ENCODE data around the gene KRT32.

KRT32 gene

GRCh38 chr17:41421116-41421515, 46.1 kb downstream of the KRT32 start:
- H3K4me1 ChIP-seq (ENCODE audit: control insufficient read depth in 2 of 2, insufficient read depth in 1 of 2, low read depth in 1 of 2, low read length in 2 of 2), result no peaks in the 10 kb centered on the region
- H3K36me3 ChIP-seq (replicated peaks in 1 of 2; ENCODE audit: control insufficient read depth in 2 of 2, insufficient read depth in 2 of 2, low read length in 2 of 2), result no peaks in the 10 kb centered on the region
- H3K79me1 ChIP-seq (ENCODE audit: low read depth, low read length), result no peaks in the 10 kb centered on the region
- DNase-seq (ENCODE audit: low spot score), result no peak
- H3K4ac ChIP-seq (ENCODE audit: low read length), result no peak overlapping the region
- H2AK5ac ChIP-seq (ENCODE audit: low read depth, low read length), result no peak overlapping the region
- H2BK120ac ChIP-seq (ENCODE audit: low read depth, low read length), result no peak overlapping the region
- no peak overlapping the region for H3K4me3 ChIP-seq (ENCODE audit: low read length in 2 of 2)
- H3K23ac ChIP-seq (ENCODE audit: low read depth, low read length, poor library complexity), result no peak overlapping the region
- H3K27me3 ChIP-seq (ENCODE audit: control insufficient read depth in 3 of 3, insufficient read depth in 3 of 3, low read depth in 1 of 3, low read length in 3 of 3), result peaks cover 0 to 5% (median 0%) of the 10 kb centered on the region in 3 experiments
- H2BK12ac ChIP-seq (ENCODE audit: low read length), result no peak overlapping the region
- no peak overlapping the region for H3K14ac ChIP-seq (ENCODE audit: low read length)
- H3K27ac ChIP-seq (replicated peaks; ENCODE audit: low read length), result no peak overlapping the region
- no peaks in the 10 kb centered on the region for H3K9me3 ChIP-seq (replicated peaks in 1 of 2; ENCODE audit: control insufficient read depth in 2 of 2, insufficient read depth in 1 of 2, low read depth in 1 of 2, low read length in 2 of 2)
- no peak overlapping the region for H3K9ac ChIP-seq (ENCODE audit: low read depth, low read length, poor library complexity)
- WGBS, 2 donors (ENCODE audit: extremely low coverage in 2 of 2, insufficient read length in 2 of 2, insufficient replicate concordance in 1 of 2), result no CpG with 5 or more reads among the region's 9 CpGs
- H4K8ac ChIP-seq (ENCODE audit: low read depth, low read length), result no peak overlapping the region
- H3K18ac ChIP-seq (ENCODE audit: low read length), result no peak overlapping the region
- H3K4me2 ChIP-seq (ENCODE audit: insufficient read depth, low read length, poor library complexity, severe bottlenecking), result no peak overlapping the region
- H2BK5ac ChIP-seq (ENCODE audit: low read length), result no peak overlapping the region
- H2BK15ac ChIP-seq (ENCODE audit: low read length), result no peak overlapping the region
- no peak overlapping the region for H4K91ac ChIP-seq (ENCODE audit: low read depth, low read length, poor library complexity)
- H2AFZ ChIP-seq (ENCODE audit: low read length), result no peak overlapping the region

- Histone ChIP-seq H3K9me3 (replicated peaks in 1 of 2; ENCODE audit: control insufficient read depth in 2 of 2, insufficient read depth in 1 of 2, low read depth in 1 of 2, low read length in 2 of 2) (no peaks in the 10 kb centered on the region), H2BK5ac (ENCODE audit: low read length) (no peak overlapping the region), H3K14ac (ENCODE audit: low read length) (no peak overlapping the region), H2BK15ac (ENCODE audit: low read length) (no peak overlapping the region), H3K4me2 (ENCODE audit: insufficient read depth, low read length, poor library complexity, severe bottlenecking) (no peak overlapping the region), H3K4ac (ENCODE audit: low read length) (no peak overlapping the region), H3K36me3 (replicated peaks in 1 of 2; ENCODE audit: control insufficient read depth in 2 of 2, insufficient read depth in 2 of 2, low read length in 2 of 2) (no peaks in the 10 kb centered on the region), H2BK12ac (ENCODE audit: low read length) (no peak overlapping the region), H3K23ac (ENCODE audit: low read depth, low read length, poor library complexity) (no peak overlapping the region), H3K18ac (ENCODE audit: low read length) (no peak overlapping the region), H3K4me3 (ENCODE audit: low read length in 2 of 2) (no peak overlapping the region), H2BK120ac (ENCODE audit: low read depth, low read length) (no peak overlapping the region), H3K79me1 (ENCODE audit: low read depth, low read length) (no peaks in the 10 kb centered on the region), H4K8ac (ENCODE audit: low read depth, low read length) (no peak overlapping the region), H2AFZ (ENCODE audit: low read length) (no peak overlapping the region), H3K27me3 (ENCODE audit: control insufficient read depth in 3 of 3, insufficient read depth in 3 of 3, low read depth in 1 of 3, low read length in 3 of 3) (peaks cover 0 to 5% (median 0%) of the 10 kb centered on the region in 3 experiments), H2AK5ac (ENCODE audit: low read depth, low read length) (no peak overlapping the region), H3K4me1 (ENCODE audit: control insufficient read depth in 2 of 2, insufficient read depth in 1 of 2, low read depth in 1 of 2, low read length in 2 of 2) (no peaks in the 10 kb centered on the region), H4K91ac (ENCODE audit: low read depth, low read length, poor library complexity) (no peak overlapping the region), H3K9ac (ENCODE audit: low read depth, low read length, poor library complexity) (no peak overlapping the region), H3K27ac (replicated peaks; ENCODE audit: low read length) (no peak overlapping the region)
- WGBS, 2 donors (ENCODE audit: extremely low coverage in 2 of 2, insufficient read length in 2 of 2, insufficient replicate concordance in 1 of 2), result no CpG with 5 or more reads among the region's 4 CpGs
- no peak for DNase-seq (ENCODE audit: low spot score)
Measured at GRCh38 chr17:41420134-41420533, 47.1 kb downstream of the KRT32 start.

- no peak overlapping the region for H2BK12ac ChIP-seq (ENCODE audit: low read length)
- H3K23ac ChIP-seq (ENCODE audit: low read depth, low read length, poor library complexity), result no peak overlapping the region
- H3K4me2 ChIP-seq (ENCODE audit: insufficient read depth, low read length, poor library complexity, severe bottlenecking), result no peak overlapping the region
- no peak overlapping the region for H3K9ac ChIP-seq (ENCODE audit: low read depth, low read length, poor library complexity)
- DNase-seq (ENCODE audit: low spot score), result no peak
- H3K79me1 ChIP-seq (ENCODE audit: low read depth, low read length), result no peaks in the 10 kb centered on the region
- H3K27me3 ChIP-seq (ENCODE audit: control insufficient read depth in 3 of 3, insufficient read depth in 3 of 3, low read depth in 1 of 3, low read length in 3 of 3), result peaks cover 0 to 5% (median 0%) of the 10 kb centered on the region in 3 experiments
- H2AK5ac ChIP-seq (ENCODE audit: low read depth, low read length), result no peak overlapping the region
- H3K14ac ChIP-seq (ENCODE audit: low read length), result no peak overlapping the region
- no peak overlapping the region for H3K18ac ChIP-seq (ENCODE audit: low read length)
- no peak overlapping the region for H2BK5ac ChIP-seq (ENCODE audit: low read length)
- H4K91ac ChIP-seq (ENCODE audit: low read depth, low read length, poor library complexity), result no peak overlapping the region
- H2AFZ ChIP-seq (ENCODE audit: low read length), result no peak overlapping the region
- H4K8ac ChIP-seq (ENCODE audit: low read depth, low read length), result no peak overlapping the region
- H2BK120ac ChIP-seq (ENCODE audit: low read depth, low read length), result no peak overlapping the region
- no peak overlapping the region for H2BK15ac ChIP-seq (ENCODE audit: low read length)
- no peaks in the 10 kb centered on the region for H3K9me3 ChIP-seq (replicated peaks in 1 of 2; ENCODE audit: control insufficient read depth in 2 of 2, insufficient read depth in 1 of 2, low read depth in 1 of 2, low read length in 2 of 2)
- H3K4me1 ChIP-seq (ENCODE audit: control insufficient read depth in 2 of 2, insufficient read depth in 1 of 2, low read depth in 1 of 2, low read length in 2 of 2), result no peaks in the 10 kb centered on the region
- WGBS, 2 donors (ENCODE audit: extremely low coverage in 2 of 2, insufficient read length in 2 of 2, insufficient replicate concordance in 1 of 2), result no CpG with 5 or more reads among the region's 4 CpGs
- H3K4ac ChIP-seq (ENCODE audit: low read length), result no peak overlapping the region
- no peaks in the 10 kb centered on the region for H3K36me3 ChIP-seq (replicated peaks in 1 of 2; ENCODE audit: control insufficient read depth in 2 of 2, insufficient read depth in 2 of 2, low read length in 2 of 2)
- no peak overlapping the region for H3K27ac ChIP-seq (replicated peaks; ENCODE audit: low read length)
- H3K4me3 ChIP-seq (ENCODE audit: low read length in 2 of 2), result no peak overlapping the region
Measured at GRCh38 chr17:41419716-41420115, 47.5 kb downstream of the KRT32 start.

- Histone ChIP-seq H2BK5ac (ENCODE audit: low read length) (no peak overlapping the region), H4K8ac (ENCODE audit: low read depth, low read length) (peak overlapping the region; percentile 74), H2AFZ (ENCODE audit: low read length) (no peak overlapping the region), H3K4me1 (ENCODE audit: control insufficient read depth in 2 of 2, insufficient read depth in 1 of 2, low read depth in 1 of 2, low read length in 2 of 2) (peaks cover 0 to 3% of the 10 kb centered on the region in 2 donors), H3K4ac (ENCODE audit: low read length) (no peak overlapping the region), H2BK12ac (ENCODE audit: low read length) (no peak overlapping the region), H3K27me3 (ENCODE audit: control insufficient read depth in 3 of 3, insufficient read depth in 3 of 3, low read depth in 1 of 3, low read length in 3 of 3) (peaks cover 0 to 5% (median 0%) of the 10 kb centered on the region in 3 experiments), H2AK5ac (ENCODE audit: low read depth, low read length) (no peak overlapping the region), H3K27ac (replicated peaks; ENCODE audit: low read length) (no peak overlapping the region), H3K9me3 (replicated peaks in 1 of 2; ENCODE audit: control insufficient read depth in 2 of 2, insufficient read depth in 1 of 2, low read depth in 1 of 2, low read length in 2 of 2) (no peaks in the 10 kb centered on the region), H3K79me1 (ENCODE audit: low read depth, low read length) (no peaks in the 10 kb centered on the region), H3K4me3 (ENCODE audit: low read length in 2 of 2) (no peak overlapping the region), H3K9ac (ENCODE audit: low read depth, low read length, poor library complexity) (no peak overlapping the region), H2BK15ac (ENCODE audit: low read length) (no peak overlapping the region), H3K4me2 (ENCODE audit: insufficient read depth, low read length, poor library complexity, severe bottlenecking) (no peak overlapping the region), H2BK120ac (ENCODE audit: low read depth, low read length) (no peak overlapping the region), H3K18ac (ENCODE audit: low read length) (no peak overlapping the region), H4K91ac (ENCODE audit: low read depth, low read length, poor library complexity) (no peak overlapping the region), H3K23ac (ENCODE audit: low read depth, low read length, poor library complexity) (no peak overlapping the region), H3K14ac (ENCODE audit: low read length) (no peak overlapping the region), H3K36me3 (replicated peaks in 1 of 2; ENCODE audit: control insufficient read depth in 2 of 2, insufficient read depth in 2 of 2, low read length in 2 of 2) (no peaks in the 10 kb centered on the region)
- no peak for DNase-seq (ENCODE audit: low spot score)
- WGBS, 2 donors (ENCODE audit: extremely low coverage in 2 of 2, insufficient read length in 2 of 2, insufficient replicate concordance in 1 of 2), result no CpG with 5 or more reads among the region's 7 CpGs
Measured at GRCh38 chr17:41418116-41418860, 48.9 kb downstream of the KRT32 start.
